Fibroblast of lung (primary cell): ENCODE measurements around the gene HCFC1R1. TPM values are rescaled to one million over a fixed set of nuclear protein-coding genes. Genes with fewer than 3 reads are reported as not detected.

Source experiments
- DNase-seq, 2 donors: peaks; one replicate each; pipeline versions ENCODE4 v3.0.0 to v3.0.0-alpha.2; 2010; ENCODE audit warnings: low read depth in 2 of 2
- H2AFZ ChIP-seq: 2 replicates; pipeline ENCODE4 v1.5.1; 2012; ENCODE audit warnings: low read length, control low read depth, inconsistent platforms
- H3K27ac ChIP-seq: 2 replicates; pipeline ENCODE4 v1.5.1; 2011; ENCODE audit warnings: low read length, control low read depth; ENCODE audit not compliant: insufficient read depth
- H3K27me3 ChIP-seq: 2 replicates; pipeline ENCODE4 v1.5.1; 2011; ENCODE audit warnings: mild to moderate bottlenecking, low read length; ENCODE audit not compliant: control insufficient read depth, insufficient read depth
- H3K36me3 ChIP-seq: 2 replicates; pipeline ENCODE4 v1.5.1; 2011; ENCODE audit warnings: low read length; ENCODE audit not compliant: control insufficient read depth, insufficient read depth
- H3K4me1 ChIP-seq: 2 replicates; pipeline ENCODE4 v1.5.1; 2011; ENCODE audit warnings: low read length; ENCODE audit not compliant: control insufficient read depth, insufficient read depth; ENCODE audit errors: extremely low read depth
- H3K4me2 ChIP-seq: 2 replicates; pipeline ENCODE4 v1.5.1; 2011; ENCODE audit warnings: low read length, control low read depth; ENCODE audit not compliant: insufficient read depth; ENCODE audit errors: extremely low read depth
- H3K4me3 ChIP-seq, 4 experiments: fragments of 200-600 bp in 1 of 4; sonication (generic) in 1 of 4; replicated peaks in 1 of 4; 2 replicates each; pipeline ENCODE4 v1.5.1; 2011 to 2016; ENCODE audit warnings: low read length in 4 of 4, low read depth in 3 of 4, mild to moderate bottlenecking in 3 of 4, control low read depth in 2 of 4, inconsistent platforms in 1 of 4, mixed read lengths in 1 of 4; ENCODE audit not compliant: insufficient read depth in 1 of 4; ENCODE audit errors: control extremely low read depth in 1 of 4
- H3K79me2 ChIP-seq: 2 replicates; pipeline ENCODE4 v1.5.1; 2012; ENCODE audit warnings: mild to moderate bottlenecking, low read length, inconsistent platforms; ENCODE audit not compliant: control insufficient read depth, insufficient read depth
- H3K9ac ChIP-seq: 2 replicates; pipeline ENCODE4 v1.5.1; 2011; ENCODE audit warnings: mild to moderate bottlenecking, low read length, control low read depth; ENCODE audit not compliant: insufficient read depth
- H3K9me3 ChIP-seq: 2 replicates; pipeline ENCODE4 v1.5.1; 2012; ENCODE audit warnings: low read depth, low read length; ENCODE audit not compliant: control insufficient read depth, insufficient read depth
- H4K20me1 ChIP-seq: 2 replicates; pipeline ENCODE4 v1.5.1; 2011; ENCODE audit warnings: low read length; ENCODE audit not compliant: control insufficient read depth, insufficient read depth; ENCODE audit errors: extremely low read depth
- CTCF ChIP-seq, 2 donors: IDR thresholded peaks in 1 of 2; conservative IDR thresholded peaks in 1 of 2; 1 replicate in 1 of 2; 2 replicates in 1 of 2; pipeline ENCODE4 v1.5.1; 2011 to 2012; ENCODE audit warnings: low read length in 2 of 2, control low read depth in 1 of 2, inconsistent platforms in 1 of 2, low read depth in 1 of 2, mild to moderate bottlenecking in 1 of 2
- EZH2 ChIP-seq: IDR thresholded peaks from 2 replicates; pipeline ENCODE4 v1.5.1; 2012; ENCODE audit warnings: low read length, control low read depth, mild to moderate bottlenecking; ENCODE audit errors: missing control alignments
- polyA plus RNA-seq, 2 donors: library from polyadenylated mRNA; depleted of rRNA in 1 of 2; stranded (reverse) in 1 of 2; unstranded in 1 of 2; fragments of >200 nt; gene quantifications; 2 replicates each; pipeline ENCODE4 v1.2.1, GENCODE V29; 2011 to 2012; ENCODE audit warnings: missing spikeins in 1 of 2
- total RNA-seq: library from RNA; depleted of rRNA; stranded (reverse); fragments of >200 nt; gene quantifications from 2 replicates; pipeline ENCODE4 v1.2.1, GENCODE V29; 2014

The HCFC1R1 gene
- total and polyA plus RNA-seq, 2 donors (not counting 1 experiment from before 2014, with no cell fraction given) = 58.0 to 75.5 TPM

- Histone ChIP-seq H3K4me2 (no peak overlapping the region), H3K27ac (no peak overlapping the region), H4K20me1 (no peaks in the 10 kb centered on the region), H3K4me1 (peaks cover 3% of the 10 kb centered on the region), H3K36me3 (no peaks in the 10 kb centered on the region), H3K79me2 (no peaks in the 10 kb centered on the region), H3K9me3 (no peaks in the 10 kb centered on the region), H3K27me3 (no peaks in the 10 kb centered on the region), H3K9ac (no peak overlapping the region), H2AFZ (no peak overlapping the region), H3K4me3 (no peak overlapping the region)
- no peak for DNase-seq
- no peak for TF ChIP-seq CTCF (conservative IDR thresholded peaks at IDR 0.05 in 1 of 2, IDR thresholded peaks at IDR 0.05 in 1 of 2; ENCODE audit: low read depth in 1 of 2, low read length in 2 of 2)
- no peak for TF ChIP-seq EZH2
Observed at GRCh38 chr16:3060339-3061127, 36.8 kb upstream of the HCFC1R1 start.

- no peak for TF ChIP-seq EZH2
- TF ChIP-seq CTCF (conservative IDR thresholded peaks at IDR 0.05 in 1 of 2, IDR thresholded peaks at IDR 0.05 in 1 of 2; ENCODE audit: low read depth in 1 of 2, low read length in 2 of 2) = no peak
- H3K4me2 ChIP-seq = peak overlapping the region; percentile 77
- H3K36me3 ChIP-seq = no peaks in the 10 kb centered on the region
- peak overlapping the region in 3 of 4 experiments; percentile 28 to 80 (median 41) for H3K4me3 ChIP-seq
- no peaks in the 10 kb centered on the region for H3K79me2 ChIP-seq
- no peaks in the 10 kb centered on the region for H3K27me3 ChIP-seq
- no peaks in the 10 kb centered on the region for H3K4me1 ChIP-seq
- no peak for DNase-seq
- H2AFZ ChIP-seq = peak overlapping the region; percentile 80
- no peaks in the 10 kb centered on the region for H4K20me1 ChIP-seq
- H3K27ac ChIP-seq = peak overlapping the region; percentile 21
- no peak overlapping the region for H3K9ac ChIP-seq
- no peaks in the 10 kb centered on the region for H3K9me3 ChIP-seq
Observed at GRCh38 chr16:3059723-3060242, 36.0 kb upstream of the HCFC1R1 start.

DNA sequence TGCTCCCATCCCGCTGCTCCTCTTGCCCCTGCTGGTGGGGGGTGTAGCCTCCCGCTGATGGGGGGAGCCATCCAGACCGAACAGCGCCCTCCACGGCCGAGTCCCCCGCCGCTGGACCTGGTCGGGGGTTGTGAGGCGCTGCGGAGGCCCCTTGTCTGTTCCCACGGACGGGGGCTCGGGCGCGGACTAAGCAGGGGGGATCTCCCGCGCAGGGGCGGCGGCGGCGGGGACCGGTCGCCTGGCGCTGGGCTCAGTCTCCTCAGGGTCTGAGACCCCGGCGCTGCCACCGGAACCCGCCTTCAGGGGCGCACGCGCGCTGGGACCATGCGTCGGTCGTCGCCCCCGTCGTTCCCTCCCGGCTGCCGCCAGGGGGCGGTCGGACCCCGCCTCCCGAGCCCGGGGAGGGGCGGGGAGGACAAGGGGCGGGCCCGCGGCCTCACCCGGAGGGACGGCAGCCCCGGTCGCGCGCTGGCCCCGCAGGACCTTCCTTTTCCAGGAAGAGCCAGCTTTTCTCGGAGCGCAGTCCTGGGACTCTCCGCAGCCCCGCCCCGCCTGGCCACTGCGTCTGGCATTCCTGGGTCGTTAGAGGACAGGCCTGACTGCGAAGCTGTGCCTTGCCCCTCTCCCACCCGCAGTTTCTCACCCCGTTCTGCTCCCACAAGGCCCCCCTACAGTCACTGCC lies 35.4 kb upstream of the HCFC1R1 start:
- H3K4me1 ChIP-seq = no peaks in the 10 kb centered on the region
- DNase-seq = peak; percentile 75 to 79
- no peaks in the 10 kb centered on the region for H3K9me3 ChIP-seq
- no peaks in the 10 kb centered on the region for H4K20me1 ChIP-seq
- peak overlapping the region; percentile 96 for H3K4me2 ChIP-seq
- TF ChIP-seq CTCF (conservative IDR thresholded peaks at IDR 0.05 in 1 of 2, IDR thresholded peaks at IDR 0.05 in 1 of 2; ENCODE audit: low read depth in 1 of 2, low read length in 2 of 2) (peak; percentile 29 to 69), EZH2 (no peak)
- peak overlapping the region; percentile 43 for H3K27ac ChIP-seq
- H3K79me2 ChIP-seq = no peaks in the 10 kb centered on the region
- H2AFZ ChIP-seq = peak overlapping the region; percentile 80
- peak overlapping the region; percentile 54 to 87 (median 79) for H3K4me3 ChIP-seq
- no peaks in the 10 kb centered on the region for H3K36me3 ChIP-seq
- peak overlapping the region; percentile 69 for H3K9ac ChIP-seq
- no peaks in the 10 kb centered on the region for H3K27me3 ChIP-seq
